HFF-Myc (cell line): ENCODE data around the gene DDIT3.
"Not testable (repeated sequence)": the region's sequence is repeated elsewhere in the genome, so short reads cannot be mapped to it uniquely, and the experiment has no call there.

Source experiments
- DNase-seq: peaks from one replicate; pipeline ENCODE4 v3.0.0-alpha.2; 2011; ENCODE audit warnings: low read depth; ENCODE audit errors: extremely low read depth
- H3K4me3 ChIP-seq: replicated peaks from 2 replicates; pipeline ENCODE4 v1.5.1; 2011; ENCODE audit warnings: low read depth, mild to moderate bottlenecking, control low read depth, low read length
- TF ChIP-seq, protein P1 (sequence below): IDR thresholded peaks from 2 replicates; pipeline ENCODE4 v1.5.1; 2012; ENCODE audit warnings: mild to moderate bottlenecking, low read depth, low read length, control low read depth; ENCODE audit errors: missing control alignments

DDIT3 gene

GRCh38 chr12:57515934-57516541 lies 4.3 kb downstream of the DDIT3 start:
- TF ChIP-seq, protein P1, sequence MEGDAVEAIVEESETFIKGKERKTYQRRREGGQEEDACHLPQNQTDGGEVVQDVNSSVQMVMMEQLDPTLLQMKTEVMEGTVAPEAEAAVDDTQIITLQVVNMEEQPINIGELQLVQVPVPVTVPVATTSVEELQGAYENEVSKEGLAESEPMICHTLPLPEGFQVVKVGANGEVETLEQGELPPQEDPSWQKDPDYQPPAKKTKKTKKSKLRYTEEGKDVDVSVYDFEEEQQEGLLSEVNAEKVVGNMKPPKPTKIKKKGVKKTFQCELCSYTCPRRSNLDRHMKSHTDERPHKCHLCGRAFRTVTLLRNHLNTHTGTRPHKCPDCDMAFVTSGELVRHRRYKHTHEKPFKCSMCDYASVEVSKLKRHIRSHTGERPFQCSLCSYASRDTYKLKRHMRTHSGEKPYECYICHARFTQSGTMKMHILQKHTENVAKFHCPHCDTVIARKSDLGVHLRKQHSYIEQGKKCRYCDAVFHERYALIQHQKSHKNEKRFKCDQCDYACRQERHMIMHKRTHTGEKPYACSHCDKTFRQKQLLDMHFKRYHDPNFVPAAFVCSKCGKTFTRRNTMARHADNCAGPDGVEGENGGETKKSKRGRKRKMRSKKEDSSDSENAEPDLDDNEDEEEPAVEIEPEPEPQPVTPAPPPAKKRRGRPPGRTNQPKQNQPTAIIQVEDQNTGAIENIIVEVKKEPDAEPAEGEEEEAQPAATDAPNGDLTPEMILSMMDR: no peak
- DNase-seq: no peak
- H3K4me3 ChIP-seq: no peak overlapping the region

GRCh38 chr12:57515408-57515933 lies 4.8 kb downstream of the DDIT3 start:
- TF ChIP-seq, protein P1: no peak
- no peak overlapping the region for H3K4me3 ChIP-seq
- DNase-seq: no peak

- TF ChIP-seq, protein P1: no peak
- H3K4me3 ChIP-seq: no peak overlapping the region
- DNase-seq: no peak
These were observed 5.5 kb downstream of the DDIT3 start for GRCh38 chr12:57514720-57515407.

- not testable (repeated sequence) for H3K4me3 ChIP-seq, DNase-seq
These were observed 6.1 kb downstream of the DDIT3 start for GRCh38 chr12:57514246-57514645.

GRCh38 chr12:57513677-57514076 lies 6.6 kb downstream of the DDIT3 start:
- H3K4me3 ChIP-seq, DNase-seq: not testable (repeated sequence)

DNA sequence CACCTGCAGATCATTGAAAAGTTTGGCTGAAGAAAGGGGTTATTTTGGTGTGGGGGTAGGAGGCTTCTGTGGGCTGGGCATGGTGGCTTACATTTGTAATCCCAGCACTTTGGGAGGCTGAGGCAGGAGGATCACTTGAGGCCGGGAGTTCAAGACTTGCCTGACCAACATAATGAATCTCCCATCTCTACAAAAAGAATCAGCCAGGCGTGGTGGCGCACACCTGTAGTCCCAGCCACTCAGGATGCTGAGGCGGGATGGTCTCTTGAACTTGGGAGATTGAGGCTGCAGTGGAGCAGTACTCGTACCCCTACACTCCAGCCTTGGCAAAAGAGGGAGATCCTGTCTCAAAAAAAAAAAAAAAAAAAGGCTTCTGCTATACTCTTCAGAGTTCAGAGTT lies 7.0 kb downstream of the DDIT3 start:
- DNase-seq: no peak
- TF ChIP-seq, protein P1: no peak
- H3K4me3 ChIP-seq: no peak overlapping the region

- TF ChIP-seq, protein P1: no peak
- no peak for DNase-seq
- H3K4me3 ChIP-seq: no peak overlapping the region
These were observed 7.6 kb downstream of the DDIT3 start for GRCh38 chr12:57512665-57513064.
